Tibial nerve (tissue), 4 donors: ENCODE data around the gene PIK3C3. TPM values are rescaled to one million over a fixed set of nuclear protein-coding genes. Genes with fewer than 3 reads are reported as not detected.
A peak's percentile ranks its signal among the peaks of the same experiment; 100 is the strongest.

Experiments
- DNase-seq, 2 donors: peaks; one replicate each; pipeline ENCODE4 v3.0.0-alpha.2; 2019; ENCODE audit warnings: low spot score in 2 of 2
- H3K27ac ChIP-seq, 4 donors: fragments of 200-600 bp; sonication (generic) in 3 of 4; one replicate each; pipeline ENCODE4 v1.5.1; 2017 to 2019; ENCODE audit warnings: mild to moderate bottlenecking in 1 of 4
- H3K27me3 ChIP-seq, 2 donors: fragments of 200-600 bp; sonication (generic) in 1 of 2; one replicate each; pipeline versions ENCODE4 v1.5.1 to v1.6.0; 2017 to 2019
- H3K36me3 ChIP-seq, 3 donors: fragments of 200-600 bp; sonication (generic); one replicate each; pipeline ENCODE4 v1.5.1; 2018 to 2019
- H3K4me1 ChIP-seq, 4 donors: fragments of 200-600 bp; sonication (generic) in 3 of 4; one replicate each; pipeline ENCODE4 v1.5.1; 2017 to 2019
- H3K4me3 ChIP-seq, 4 donors: fragments of 200-600 bp; sonication (generic) in 3 of 4; one replicate each; pipeline ENCODE4 v1.5.1; 2017 to 2019; ENCODE audit warnings: mild to moderate bottlenecking in 1 of 4, moderate library complexity in 1 of 4
- H3K9me3 ChIP-seq, 4 donors: fragments of 200-600 bp; sonication (generic) in 3 of 4; one replicate each; pipeline ENCODE4 v1.5.1; 2017 to 2019
- CTCF ChIP-seq, 5 experiments: fragments of 200-600 bp in 3 of 5; fragments of 450-650 bp in 2 of 5; sonication (generic) in 3 of 5; IDR thresholded peaks; one replicate each; pipeline ENCODE4 v1.5.1; 2016 to 2019; ENCODE audit warnings: antibody characterized with exemption in 5 of 5, mild to moderate bottlenecking in 3 of 5, moderate library complexity in 2 of 5
- EP300 ChIP-seq, 2 donors: sonication (generic); formaldehyde crosslinking; IDR thresholded peaks; one replicate each; pipeline ENCODE4 v1.6.1; 2017; ENCODE audit warnings: antibody characterized with exemption in 2 of 2, mild to moderate bottlenecking in 1 of 2
- POLR2A ChIP-seq, 2 donors: fragments of 450-650 bp; IDR thresholded peaks; one replicate each; pipeline ENCODE4 v1.6.1; 2017; ENCODE audit warnings: antibody characterized with exemption in 2 of 2, mild to moderate bottlenecking in 2 of 2, moderate library complexity in 2 of 2
- WGBS, 2 donors: methylation state at CpG; one replicate each; pipeline ENCODE4 v1.1.5; 2018; 5-methylcytosine and 5-hydroxymethylcytosine counted together
- total RNA-seq, 4 donors: library from RNA; depleted of rRNA; stranded (reverse); fragments of >200 nt; gene quantifications; one replicate each; pipeline ENCODE4 v1.1.0, GENCODE V29; 2016

The PIK3C3 gene
- total RNA-seq, 4 donors from 2014 or later: 46.7 to 87.7 (median 52.5) TPM

DNA sequence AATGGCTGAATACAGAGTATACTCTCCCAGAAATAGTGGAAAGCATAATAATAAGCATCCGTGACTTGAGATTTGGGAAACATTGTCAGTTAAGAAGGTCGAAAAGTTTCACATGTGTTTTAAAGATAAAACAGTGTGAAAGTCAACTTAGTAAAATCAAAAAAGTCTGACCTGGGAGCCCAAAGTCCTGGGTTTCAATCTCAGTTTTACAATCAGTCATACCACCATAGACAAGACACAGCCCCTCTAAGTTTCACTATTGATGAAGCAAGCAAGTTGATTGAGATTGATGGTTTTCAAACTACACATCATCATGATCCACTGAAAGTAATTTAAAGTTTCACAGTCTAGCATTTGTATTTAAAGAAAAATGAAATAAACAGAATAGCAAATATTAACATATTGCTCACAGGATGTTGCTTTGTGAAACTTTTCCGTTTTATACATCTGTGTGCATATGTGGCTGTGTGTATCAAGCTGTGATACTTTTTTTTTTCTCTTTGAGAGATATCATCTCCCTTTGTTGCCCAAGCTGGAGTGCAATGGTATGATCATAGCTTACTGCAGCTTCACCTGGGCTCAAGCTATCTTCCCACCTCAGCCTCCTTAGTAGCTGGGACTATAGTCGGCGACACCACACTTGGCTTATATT is 71.1 kb downstream of the PIK3C3 start:
- Histone ChIP-seq H3K27ac (no peak overlapping the region), H3K4me1 (no peaks in the 10 kb centered on the region), H3K36me3 (peaks cover 0 to 47% (median 0%) of the 10 kb centered on the region in 3 donors), H3K4me3 (no peak overlapping the region), H3K27me3 (no peaks in the 10 kb centered on the region), H3K9me3 (no peaks in the 10 kb centered on the region)
- WGBS, 2 donors: 92 to 93% methylated on average over 5 of the region's 5 CpGs
- no peak for TF ChIP-seq POLR2A (IDR thresholded peaks at IDR 0.05)
- no peak for TF ChIP-seq EP300 (IDR thresholded peaks at IDR 0.05)
- TF ChIP-seq CTCF (IDR thresholded peaks at IDR 0.05): no peak
- no peak for DNase-seq

DNA sequence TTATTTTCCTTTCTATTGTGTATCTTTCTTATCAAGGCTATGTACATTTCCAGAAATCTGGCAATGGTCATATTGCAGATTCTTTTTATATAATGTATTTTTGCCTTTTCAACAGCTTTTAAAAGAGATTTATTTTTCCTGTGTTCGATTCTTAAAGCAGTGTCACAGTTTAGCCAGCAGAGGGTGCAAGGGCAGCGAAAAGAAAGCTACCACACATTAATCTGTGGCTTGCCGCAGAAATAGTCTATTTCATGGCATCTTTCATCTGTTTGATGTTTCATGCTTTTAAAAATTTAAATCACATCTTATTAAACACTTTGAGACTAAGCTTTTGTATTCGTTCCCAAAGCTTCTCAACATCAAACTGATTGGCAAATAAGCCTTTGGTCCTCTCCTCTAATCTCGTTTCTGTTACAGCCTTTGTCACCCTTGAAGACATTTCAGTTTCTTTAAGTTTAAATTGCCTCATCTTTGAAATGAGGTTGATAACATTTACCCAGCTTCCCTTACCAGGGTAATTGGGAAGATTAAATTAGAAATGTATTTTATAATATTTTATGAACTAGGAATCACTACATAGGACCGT is 73.3 kb downstream of the PIK3C3 start:
- Histone ChIP-seq H3K4me1 (no peaks in the 10 kb centered on the region), H3K4me3 (no peak overlapping the region), H3K36me3 (peaks cover 0 to 47% (median 0%) of the 10 kb centered on the region in 3 donors), H3K27me3 (no peaks in the 10 kb centered on the region), H3K27ac (no peak overlapping the region), H3K9me3 (no peaks in the 10 kb centered on the region)
- DNase-seq: no peak
- WGBS, 2 donors: 46 to 49% methylated on average over 6 of the region's 6 CpGs
- no peak for TF ChIP-seq EP300 (IDR thresholded peaks at IDR 0.05)
- TF ChIP-seq CTCF (IDR thresholded peaks at IDR 0.05): peak in 4 of 5 experiments; percentile 28 to 70 (median 68)

GRCh38 chr18:42029092-42029491 is 74.1 kb downstream of the PIK3C3 start:
- H3K9me3 ChIP-seq: no peaks in the 10 kb centered on the region
- WGBS, 2 donors: 96% methylated on average over 7 of the region's 7 CpGs
- DNase-seq: no peak
- no peaks in the 10 kb centered on the region for H3K4me1 ChIP-seq
- H3K36me3 ChIP-seq: peaks cover 0 to 52% (median 0%) of the 10 kb centered on the region in 3 donors
- no peak for TF ChIP-seq POLR2A (IDR thresholded peaks at IDR 0.05)
- TF ChIP-seq CTCF (IDR thresholded peaks at IDR 0.05): no peak
- no peaks in the 10 kb centered on the region for H3K27me3 ChIP-seq
- no peak overlapping the region for H3K27ac ChIP-seq
- no peak overlapping the region for H3K4me3 ChIP-seq

DNA sequence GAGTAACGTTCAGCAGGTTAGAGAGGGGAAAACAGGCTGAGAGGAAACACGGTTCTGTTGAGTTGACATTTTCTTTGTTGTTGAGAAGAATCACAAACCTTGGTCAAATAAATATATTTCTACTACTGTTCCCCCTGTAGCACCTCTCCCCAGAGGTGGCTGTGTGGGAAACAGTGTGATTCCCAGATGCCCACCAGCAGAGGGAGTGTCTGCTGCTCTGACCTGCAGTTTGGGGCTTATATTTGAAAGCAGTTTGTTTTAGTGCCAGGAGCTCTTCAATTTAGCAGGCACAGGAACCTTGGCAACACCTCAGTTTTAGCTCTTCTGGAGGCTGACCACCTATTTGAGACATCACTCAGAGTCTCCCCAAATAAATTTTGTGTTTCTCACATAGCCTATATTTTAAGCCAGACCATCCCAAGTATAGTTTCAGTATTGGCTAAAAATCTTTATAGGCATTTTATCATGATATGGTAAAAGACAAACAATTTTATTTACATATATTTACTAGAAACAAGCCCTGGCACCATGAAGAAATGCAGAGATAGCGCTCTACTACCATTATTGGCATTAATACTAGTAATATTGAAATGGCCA is 75.7 kb downstream of the PIK3C3 start:
- DNase-seq: no peak
- Histone ChIP-seq H3K4me3 (no peak overlapping the region), H3K36me3 (peaks cover 0 to 54% (median 0%) of the 10 kb centered on the region in 3 donors), H3K27ac (no peak overlapping the region), H3K9me3 (no peaks in the 10 kb centered on the region), H3K4me1 (no peaks in the 10 kb centered on the region), H3K27me3 (no peaks in the 10 kb centered on the region)
- TF ChIP-seq POLR2A (IDR thresholded peaks at IDR 0.05) (no peak), CTCF (IDR thresholded peaks at IDR 0.05) (peak in 3 of 5 experiments; percentile 2 to 25 (median 20))
- WGBS, 2 donors: 76 to 82% methylated on average over 3 of the region's 3 CpGs

DNA sequence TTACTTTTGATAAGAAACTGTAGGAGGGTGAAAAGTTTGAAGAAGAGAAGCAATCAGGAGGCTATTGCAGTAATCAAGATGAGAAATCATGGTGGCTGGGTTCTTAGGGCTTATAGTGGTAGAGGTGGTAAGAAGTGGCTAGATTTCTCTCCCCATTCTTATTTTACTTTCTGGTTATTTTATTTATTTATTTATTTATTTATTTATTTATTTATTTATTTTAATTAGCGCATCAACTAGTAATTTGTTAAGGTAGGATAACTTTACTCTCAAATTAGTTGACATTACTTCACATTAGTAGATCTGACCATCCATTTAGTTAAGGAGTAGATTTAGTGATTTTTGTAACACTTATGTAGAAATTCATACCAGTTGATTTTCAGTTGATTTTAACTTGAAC is 77.4 kb downstream of the PIK3C3 start:
- Histone ChIP-seq H3K4me1 (no peaks in the 10 kb centered on the region), H3K9me3 (no peaks in the 10 kb centered on the region), H3K27me3 (no peaks in the 10 kb centered on the region), H3K27ac (no peak overlapping the region), H3K4me3 (no peak overlapping the region), H3K36me3 (peaks cover 0 to 61% (median 0%) of the 10 kb centered on the region in 3 donors)
- TF ChIP-seq EP300 (IDR thresholded peaks at IDR 0.05) (no peak), POLR2A (IDR thresholded peaks at IDR 0.05) (no peak), CTCF (IDR thresholded peaks at IDR 0.05) (no peak)
- DNase-seq: no peak
- 91 to 100% methylated on average over 1 of the region's 1 CpG for WGBS, 2 donors
